HepG2 (cell line): ENCODE data around the gene ANKRD61. TPM values are rescaled to one million over a fixed set of nuclear protein-coding genes. Genes with fewer than 3 reads are reported as not detected.

Source experiments
- NFE2L2 ChIP-seq: fragments of 150-350 bp; IDR thresholded peaks from 2 replicates; pipeline ENCODE4 v1.6.1; 2014; ENCODE audit warnings: low read length
- PHF8 ChIP-seq: sonication (generic); formaldehyde crosslinking; IDR thresholded peaks from 2 replicates; pipeline ENCODE4 v1.5.0; 2020; ENCODE audit warnings: missing genetic modification reagents
- PRMT3 ChIP-seq: sonication (generic); formaldehyde crosslinking; IDR thresholded peaks from 2 replicates; pipeline ENCODE4 v1.8.1; 2022; ENCODE audit warnings: low read depth, mild to moderate bottlenecking, moderate library complexity, missing genetic modification reagents, borderline replicate concordance
- TAF1 ChIP-seq: sonication (generic); formaldehyde crosslinking; IDR thresholded peaks from 2 replicates; pipeline ENCODE4 v1.4.0; 2020; ENCODE audit warnings: missing genetic modification reagents
- TCF7L2 ChIP-seq: IDR thresholded peaks from 2 replicates; pipeline ENCODE4 v1.6.1; 2011; ENCODE audit warnings: mild to moderate bottlenecking, low read depth, low read length, moderate library complexity
- YEATS2 ChIP-seq: sonication (generic); formaldehyde crosslinking; IDR thresholded peaks from 2 replicates; pipeline ENCODE4 v1.4.0; 2020; ENCODE audit warnings: missing genetic modification reagents, borderline replicate concordance
- ZFAT ChIP-seq: sonication (generic); formaldehyde crosslinking; conservative IDR thresholded peaks from 2 replicates; pipeline ENCODE4 v1.8.1; 2023; ENCODE audit warnings: missing genetic modification reagents, inconsistent platforms
- ZFP36L1 ChIP-seq: sonication (generic); formaldehyde crosslinking; IDR thresholded peaks from 2 replicates; pipeline ENCODE4 v1.8.0; 2022; ENCODE audit warnings: mild to moderate bottlenecking, missing genetic modification reagents, moderate library complexity
- ZNF33B ChIP-seq: sonication (generic); formaldehyde crosslinking; IDR thresholded peaks from 2 replicates; pipeline ENCODE4 v1.5.1; 2020; ENCODE audit warnings: mild to moderate bottlenecking, missing genetic modification reagents
- ZNF768 ChIP-seq: sonication (generic); formaldehyde crosslinking; IDR thresholded peaks from 2 replicates; pipeline ENCODE4 v1.4.0; 2020; ENCODE audit warnings: missing genetic modification reagents
- polyA plus RNA-seq, 8 experiments: library from polyadenylated mRNA; depleted of rRNA in 3 of 8; stranded (reverse) in 7 of 8; unstranded in 1 of 8; fragments of >200 nt; fragmentation: Illumina TruSeq in 4 of 8; extraction: Trizol in 4 of 8; gene quantifications; 2 replicates each; pipeline versions ENCODE4 v1.2.1 to v1.2.3, GENCODE V29; 2011 to 2016; ENCODE audit warnings: low read depth in 4 of 8, missing spikeins in 1 of 8, mixed read lengths in 1 of 8; ENCODE audit not compliant: insufficient read depth in 1 of 8
- total RNA-seq, 5 experiments: library from RNA; depleted of rRNA; stranded (reverse); fragments of >200 nt; fragmentation: Illumina TruSeq; extraction: Trizol; gene quantifications; 2 replicates each; pipeline ENCODE4 v1.2.3, GENCODE V29; 2016; ENCODE audit warnings: low read depth in 1 of 5
- TF ChIP-seq, protein P1 (sequence below): sonication (generic); formaldehyde crosslinking; IDR thresholded peaks from 2 replicates; pipeline ENCODE4 v1.4.0; 2020; ENCODE audit warnings: missing genetic modification reagents, low read depth, mild to moderate bottlenecking, borderline replicate concordance
- TF ChIP-seq, protein P2 (sequence below): sonication (generic); formaldehyde crosslinking; IDR thresholded peaks from 2 replicates; pipeline ENCODE4 v1.9.0; 2021; ENCODE audit warnings: missing genetic modification reagents, borderline replicate concordance
- TF ChIP-seq, protein P3 (sequence below): sonication (generic); formaldehyde crosslinking; IDR thresholded peaks from one replicate; pipeline ENCODE4 v1.5.1; 2020; ENCODE audit warnings: mild to moderate bottlenecking, missing genetic modification reagents; ENCODE audit errors: not compliant biosample characterization
- TF ChIP-seq, protein P4 (sequence below): sonication (generic); formaldehyde crosslinking; IDR thresholded peaks from 2 replicates; pipeline ENCODE4 v1.8.0; 2022; ENCODE audit warnings: missing genetic modification reagents, mild to moderate bottlenecking, inconsistent platforms, borderline replicate concordance

ANKRD61 gene
- total and polyA plus RNA-seq, 2 of the 13 experiments (the other 11 are each of a cell fraction or from before 2014, with no cell fraction given): 0.13 TPM; not detected in 1

DNA sequence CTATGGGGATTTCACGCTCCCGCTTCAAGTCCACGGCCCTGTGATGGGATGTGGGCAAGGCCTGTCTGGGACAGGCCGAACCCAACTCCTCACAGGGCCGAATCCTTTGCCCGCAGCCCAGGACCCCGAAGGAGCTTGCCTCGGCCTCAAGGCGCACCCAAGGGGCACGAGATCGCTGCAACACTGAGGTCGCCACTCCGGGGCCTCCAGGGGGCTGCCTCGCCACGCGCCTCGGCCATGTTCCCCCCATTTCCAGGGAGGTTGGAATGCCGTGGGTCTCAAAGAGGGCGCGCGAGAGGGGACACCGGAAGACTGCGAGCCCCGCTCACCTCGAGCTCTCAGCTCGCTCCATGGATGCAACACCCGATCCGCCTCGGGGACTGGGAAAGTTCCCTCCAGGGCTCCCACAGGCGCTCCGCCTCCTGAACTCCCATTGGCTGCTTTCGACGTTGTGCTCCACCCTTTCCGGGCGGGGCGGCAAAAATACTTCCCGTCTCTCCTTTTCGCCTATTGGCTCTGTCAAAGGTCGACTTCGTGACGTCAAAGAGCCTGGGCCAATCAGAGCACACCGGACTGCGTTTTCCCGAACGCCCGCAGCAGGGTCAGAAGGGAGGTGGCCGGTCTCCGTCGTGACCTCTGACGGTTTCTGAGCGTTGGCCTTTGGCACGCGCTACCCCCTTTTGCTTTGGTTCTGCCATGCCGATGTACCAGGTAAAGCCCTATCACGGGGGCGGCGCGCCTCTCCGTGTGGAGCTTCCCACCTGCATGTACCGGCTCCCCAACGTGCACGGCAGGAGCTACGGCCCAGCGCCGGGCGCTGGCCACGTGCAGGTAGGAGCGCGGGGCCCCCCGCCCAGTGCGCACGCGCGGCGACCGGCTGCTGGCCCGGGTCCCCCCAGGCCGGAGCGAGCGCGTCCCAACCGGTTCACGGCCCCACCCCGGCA is 22.2 kb upstream of the ANKRD61 start, which contains the start of the genes AIMP2 and PMS2 (continued):
- TF ChIP-seq, protein P1, sequence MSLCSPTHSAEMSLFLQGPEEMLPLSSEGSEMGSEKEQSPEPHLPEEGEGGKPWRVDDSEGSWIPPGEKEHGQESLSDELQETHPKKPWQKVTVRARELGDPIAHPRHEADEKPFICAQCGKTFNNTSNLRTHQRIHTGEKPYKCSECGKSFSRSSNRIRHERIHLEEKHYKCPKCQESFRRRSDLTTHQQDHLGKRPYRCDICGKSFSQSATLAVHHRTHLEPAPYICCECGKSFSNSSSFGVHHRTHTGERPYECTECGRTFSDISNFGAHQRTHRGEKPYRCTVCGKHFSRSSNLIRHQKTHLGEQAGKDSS: peak; percentile 98; the same call in 1 of the 2 replicates
- TF ChIP-seq, protein P2, sequence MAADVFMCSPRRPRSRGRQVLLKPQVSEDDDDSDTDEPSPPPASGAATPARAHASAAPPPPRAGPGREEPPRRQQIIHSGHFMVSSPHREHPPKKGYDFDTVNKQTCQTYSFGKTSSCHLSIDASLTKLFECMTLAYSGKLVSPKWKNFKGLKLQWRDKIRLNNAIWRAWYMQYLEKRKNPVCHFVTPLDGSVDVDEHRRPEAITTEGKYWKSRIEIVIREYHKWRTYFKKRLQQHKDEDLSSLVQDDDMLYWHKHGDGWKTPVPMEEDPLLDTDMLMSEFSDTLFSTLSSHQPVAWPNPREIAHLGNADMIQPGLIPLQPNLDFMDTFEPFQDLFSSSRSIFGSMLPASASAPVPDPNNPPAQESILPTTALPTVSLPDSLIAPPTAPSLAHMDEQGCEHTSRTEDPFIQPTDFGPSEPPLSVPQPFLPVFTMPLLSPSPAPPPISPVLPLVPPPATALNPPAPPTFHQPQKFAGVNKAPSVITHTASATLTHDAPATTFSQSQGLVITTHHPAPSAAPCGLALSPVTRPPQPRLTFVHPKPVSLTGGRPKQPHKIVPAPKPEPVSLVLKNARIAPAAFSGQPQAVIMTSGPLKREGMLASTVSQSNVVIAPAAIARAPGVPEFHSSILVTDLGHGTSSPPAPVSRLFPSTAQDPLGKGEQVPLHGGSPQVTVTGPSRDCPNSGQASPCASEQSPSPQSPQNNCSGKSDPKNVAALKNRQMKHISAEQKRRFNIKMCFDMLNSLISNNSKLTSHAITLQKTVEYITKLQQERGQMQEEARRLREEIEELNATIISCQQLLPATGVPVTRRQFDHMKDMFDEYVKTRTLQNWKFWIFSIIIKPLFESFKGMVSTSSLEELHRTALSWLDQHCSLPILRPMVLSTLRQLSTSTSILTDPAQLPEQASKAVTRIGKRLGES (CRISPR knock-in tag): peak; percentile 98
- TF ChIP-seq NFE2L2 (no peak), YEATS2 (CRISPR knock-in tag) (peak; percentile 85), ZNF768 (peak; percentile 87), TCF7L2 (no peak), PHF8 (CRISPR knock-in tag) (peak; percentile 98), TAF1 (CRISPR knock-in tag) (peak; percentile 94), ZFAT (CRISPR knock-in tag) (peak; percentile 96), ZFP36L1 (CRISPR knock-in tag) (peak; percentile 100), PRMT3 (CRISPR knock-in tag) (no peak; the same call in none of the 2 replicates), ZNF33B (peak; percentile 100)
- TF ChIP-seq, protein P3, sequence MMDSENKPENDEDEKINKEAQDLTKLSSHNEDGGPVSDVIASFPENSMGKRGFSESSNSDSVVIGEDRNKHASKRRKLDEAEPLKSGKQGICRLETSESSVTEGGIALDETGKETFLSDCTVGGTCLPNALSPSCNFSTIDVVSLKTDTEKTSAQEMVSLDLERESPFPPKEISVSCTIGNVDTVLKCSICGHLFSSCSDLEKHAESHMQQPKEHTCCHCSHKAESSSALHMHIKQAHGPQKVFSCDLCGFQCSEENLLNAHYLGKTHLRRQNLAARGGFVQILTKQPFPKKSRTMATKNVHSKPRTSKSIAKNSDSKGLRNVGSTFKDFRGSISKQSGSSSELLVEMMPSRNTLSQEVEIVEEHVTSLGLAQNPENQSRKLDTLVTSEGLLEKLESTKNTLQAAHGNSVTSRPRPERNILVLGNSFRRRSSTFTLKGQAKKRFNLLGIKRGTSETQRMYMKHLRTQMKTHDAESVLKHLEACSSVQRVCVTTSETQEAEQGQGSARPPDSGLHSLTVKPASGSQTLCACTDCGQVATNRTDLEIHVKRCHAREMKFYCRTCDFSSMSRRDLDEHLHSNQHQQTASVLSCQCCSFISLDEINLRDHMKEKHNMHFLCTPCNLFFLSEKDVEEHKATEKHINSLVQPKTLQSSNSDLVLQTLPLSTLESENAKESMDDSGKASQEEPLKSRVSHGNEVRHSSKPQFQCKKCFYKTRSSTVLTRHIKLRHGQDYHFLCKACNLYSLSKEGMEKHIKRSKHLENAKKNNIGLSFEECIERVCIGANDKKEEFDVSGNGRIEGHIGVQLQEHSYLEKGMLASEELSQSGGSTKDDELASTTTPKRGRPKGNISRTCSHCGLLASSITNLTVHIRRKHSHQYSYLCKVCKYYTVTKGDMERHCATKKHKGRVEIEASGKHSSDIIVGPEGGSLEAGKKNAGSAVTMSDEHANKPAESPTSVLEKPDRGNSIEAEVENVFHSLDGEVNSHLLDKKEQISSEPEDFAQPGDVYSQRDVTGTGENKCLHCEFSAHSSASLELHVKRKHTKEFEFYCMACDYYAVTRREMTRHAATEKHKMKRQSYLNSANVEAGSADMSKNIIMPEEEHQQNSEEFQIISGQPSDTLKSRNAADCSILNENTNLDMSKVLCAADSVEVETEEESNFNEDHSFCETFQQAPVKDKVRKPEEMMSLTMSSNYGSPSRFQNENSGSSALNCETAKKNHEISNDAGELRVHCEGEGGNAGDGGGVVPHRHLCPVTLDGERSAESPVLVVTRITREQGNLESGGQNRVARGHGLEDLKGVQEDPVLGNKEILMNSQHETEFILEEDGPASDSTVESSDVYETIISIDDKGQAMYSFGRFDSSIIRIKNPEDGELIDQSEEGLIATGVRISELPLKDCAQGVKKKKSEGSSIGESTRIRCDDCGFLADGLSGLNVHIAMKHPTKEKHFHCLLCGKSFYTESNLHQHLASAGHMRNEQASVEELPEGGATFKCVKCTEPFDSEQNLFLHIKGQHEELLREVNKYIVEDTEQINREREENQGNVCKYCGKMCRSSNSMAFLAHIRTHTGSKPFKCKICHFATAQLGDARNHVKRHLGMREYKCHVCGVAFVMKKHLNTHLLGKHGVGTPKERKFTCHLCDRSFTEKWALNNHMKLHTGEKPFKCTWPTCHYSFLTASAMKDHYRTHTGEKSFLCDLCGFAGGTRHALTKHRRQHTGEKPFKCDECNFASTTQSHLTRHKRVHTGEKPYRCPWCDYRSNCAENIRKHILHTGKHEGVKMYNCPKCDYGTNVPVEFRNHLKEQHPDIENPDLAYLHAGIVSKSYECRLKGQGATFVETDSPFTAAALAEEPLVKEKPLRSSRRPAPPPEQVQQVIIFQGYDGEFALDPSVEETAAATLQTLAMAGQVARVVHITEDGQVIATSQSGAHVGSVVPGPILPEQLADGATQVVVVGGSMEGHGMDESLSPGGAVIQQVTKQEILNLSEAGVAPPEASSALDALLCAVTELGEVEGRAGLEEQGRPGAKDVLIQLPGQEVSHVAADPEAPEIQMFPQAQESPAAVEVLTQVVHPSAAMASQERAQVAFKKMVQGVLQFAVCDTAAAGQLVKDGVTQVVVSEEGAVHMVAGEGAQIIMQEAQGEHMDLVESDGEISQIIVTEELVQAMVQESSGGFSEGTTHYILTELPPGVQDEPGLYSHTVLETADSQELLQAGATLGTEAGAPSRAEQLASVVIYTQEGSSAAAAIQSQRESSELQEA (CRISPR knock-in tag): peak; percentile 100
- TF ChIP-seq, protein P4, sequence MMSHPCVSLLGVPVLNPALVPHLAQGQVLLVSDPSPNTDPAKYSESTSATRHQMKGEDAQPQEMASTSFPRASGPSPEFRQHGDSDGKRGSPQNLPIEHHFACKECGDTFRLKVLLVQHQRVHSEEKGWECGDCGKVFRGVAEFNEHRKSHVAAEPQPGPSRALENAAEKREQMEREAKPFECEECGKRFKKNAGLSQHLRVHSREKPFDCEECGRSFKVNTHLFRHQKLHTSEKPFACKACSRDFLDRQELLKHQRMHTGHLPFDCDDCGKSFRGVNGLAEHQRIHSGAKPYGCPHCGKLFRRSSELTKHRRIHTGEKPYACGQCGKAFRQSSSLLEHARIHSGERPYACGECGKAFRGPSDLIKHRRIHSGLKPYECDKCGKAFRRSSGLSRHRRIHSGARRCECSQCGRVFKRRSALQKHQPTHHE: peak; percentile 100
